Measurements from ENCODE around the gene ARMH4. TPM values are rescaled to one million over a fixed set of nuclear protein-coding genes. Genes with fewer than 3 reads are reported as not detected.

The ARMH4 gene
- total and polyA plus RNA-seq, 7 donors, result 0.60 to 6.6 (median 1.7) TPM; not detected in 1

- Histone ChIP-seq H3K36me3 (no peaks in the 10 kb centered on the region), H3K9me3 (no peaks in the 10 kb centered on the region), H3K27ac (no peak overlapping the region), H3K4me3 (no peak overlapping the region), H3K4me1 (peaks cover 0 to 21% (median 13%) of the 10 kb centered on the region in 4 donors), H3K27me3 (no peaks in the 10 kb centered on the region)
- no peak for DNase-seq
- TF ChIP-seq EP300 (IDR thresholded peaks at IDR 0.05) (no peak), CTCF (IDR thresholded peaks at IDR 0.05) (no peak), POLR2A (IDR thresholded peaks at IDR 0.05) (no peak), POLR2AphosphoS5 (IDR thresholded peaks at IDR 0.05) (no peak)
- intact Hi-C loops (cut with DNase I), result loop anchor here (5.0 kb wide), 1 partner anchor 33 kb away; no protein-coding TSS in a partner anchor
- 72 to 84% methylated on average over 6 of the region's 6 CpGs for WGBS, 2 donors
These were observed 1.7 kb downstream of the ARMH4 start for GRCh38 chr14:58150243-58150805.

GRCh38 chr14:58149196-58149595, 2.8 kb downstream of the ARMH4 start:
- peaks cover 0 to 21% (median 13%) of the 10 kb centered on the region in 4 donors for H3K4me1 ChIP-seq
- no peak for DNase-seq
- H3K27me3 ChIP-seq, result no peaks in the 10 kb centered on the region
- no peaks in the 10 kb centered on the region for H3K36me3 ChIP-seq
- H3K4me3 ChIP-seq, result no peak overlapping the region
- WGBS, 2 donors, result 17 to 44% methylated on average over 1 of the region's 1 CpG
- H3K9me3 ChIP-seq, result no peaks in the 10 kb centered on the region
- TF ChIP-seq POLR2A (IDR thresholded peaks at IDR 0.05) (no peak), CTCF (IDR thresholded peaks at IDR 0.05) (no peak), EP300 (IDR thresholded peaks at IDR 0.05) (no peak), POLR2AphosphoS5 (IDR thresholded peaks at IDR 0.05) (no peak)
- intact Hi-C loops (cut with DNase I), result no loop called here
- no peak overlapping the region for H3K27ac ChIP-seq

GRCh38 chr14:58146399-58146798, 5.6 kb downstream of the ARMH4 start:
- H3K36me3 ChIP-seq, result no peaks in the 10 kb centered on the region
- 40 to 66% methylated on average over 1 of the region's 1 CpG for WGBS, 2 donors
- H3K27me3 ChIP-seq, result no peaks in the 10 kb centered on the region
- DNase-seq, result no peak
- H3K4me3 ChIP-seq, result no peak overlapping the region
- H3K27ac ChIP-seq, result no peak overlapping the region
- intact Hi-C loops (cut with DNase I), result no loop called here
- TF ChIP-seq POLR2AphosphoS5 (IDR thresholded peaks at IDR 0.05) (no peak), POLR2A (IDR thresholded peaks at IDR 0.05) (no peak), CTCF (IDR thresholded peaks at IDR 0.05) (no peak), EP300 (IDR thresholded peaks at IDR 0.05) (no peak)
- H3K9me3 ChIP-seq, result no peaks in the 10 kb centered on the region
- peaks cover 0 to 8% (median 2%) of the 10 kb centered on the region in 4 donors for H3K4me1 ChIP-seq

GRCh38 chr14:58145936-58146335, 6.1 kb downstream of the ARMH4 start:
- intact Hi-C loops (cut with DNase I), result no loop called here
- WGBS, 2 donors, result 21 to 73% methylated on average over 1 of the region's 1 CpG
- Histone ChIP-seq H3K27ac (no peak overlapping the region), H3K36me3 (no peaks in the 10 kb centered on the region), H3K4me1 (peaks cover 0 to 3% (median 0%) of the 10 kb centered on the region in 4 donors), H3K4me3 (no peak overlapping the region), H3K27me3 (no peaks in the 10 kb centered on the region), H3K9me3 (no peaks in the 10 kb centered on the region)
- TF ChIP-seq POLR2A (IDR thresholded peaks at IDR 0.05) (no peak), EP300 (IDR thresholded peaks at IDR 0.05) (no peak), POLR2AphosphoS5 (IDR thresholded peaks at IDR 0.05) (no peak)
- DNase-seq, result no peak

GRCh38 chr14:58143106-58143505, 8.9 kb downstream of the ARMH4 start:
- Histone ChIP-seq H3K9me3 (no peaks in the 10 kb centered on the region), H3K36me3 (no peaks in the 10 kb centered on the region), H3K27ac (no peak overlapping the region), H3K27me3 (no peaks in the 10 kb centered on the region), H3K4me1 (no peaks in the 10 kb centered on the region), H3K4me3 (no peak overlapping the region)
- DNase-seq, result no peak
- WGBS, 2 donors, result 79 to 89% methylated on average over 3 of the region's 3 CpGs
- intact Hi-C loops (cut with DNase I), result no loop called here
- TF ChIP-seq CTCF (IDR thresholded peaks at IDR 0.05) (no peak), POLR2AphosphoS5 (IDR thresholded peaks at IDR 0.05) (no peak), POLR2A (IDR thresholded peaks at IDR 0.05) (no peak), EP300 (IDR thresholded peaks at IDR 0.05) (no peak)

Data from sigmoid colon (tissue), 7 donors.